NCI-H2196 (cell line): ENCODE data around the gene RFX1.
"Not testable (repeated sequence)": the region's sequence is repeated elsewhere in the genome, so short reads cannot be mapped to it uniquely, and the experiment has no call there.

Experiments used
- DNase-seq: peaks from one replicate; lab custom pipeline; 2025; ENCODE audit not compliant: unreplicated experiment; lab: John Stamatoyannopoulos, UW

The RFX1 gene

GRCh38 chr19:13979686-13980085 lies 26.4 kb downstream of the RFX1 start:
- DNase-seq, result no peak

GRCh38 chr19:13979244-13979615 lies 26.9 kb downstream of the RFX1 start:
- no peak for DNase-seq

GRCh38 chr19:13978351-13979243 lies 27.5 kb downstream of the RFX1 start:
- DNase-seq, result no peak

- no peak for DNase-seq
These were observed 28.3 kb downstream of the RFX1 start for GRCh38 chr19:13977803-13978202.

GRCh38 chr19:13976446-13976845 lies 29.7 kb downstream of the RFX1 start:
- DNase-seq, result no peak

GRCh38 chr19:13975870-13976269 lies 30.2 kb downstream of the RFX1 start:
- no peak for DNase-seq

- peak; percentile 93 for DNase-seq
These were observed 32.0 kb downstream of the RFX1 start for GRCh38 chr19:13974073-13974472.

GRCh38 chr19:13973479-13973878 lies 32.6 kb downstream of the RFX1 start:
- not testable (repeated sequence) for DNase-seq

GRCh38 chr19:13972368-13973155 lies 33.6 kb downstream of the RFX1 start:
- no peak for DNase-seq

- DNase-seq, result not testable (repeated sequence)
These were observed 34.3 kb downstream of the RFX1 start for GRCh38 chr19:13971868-13972267.

GRCh38 chr19:13969897-13970296 lies 36.2 kb downstream of the RFX1 start:
- no peak for DNase-seq

GRCh38 chr19:13968999-13969398 lies 37.1 kb downstream of the RFX1 start:
- no peak for DNase-seq

GRCh38 chr19:13968383-13968935 lies 37.7 kb downstream of the RFX1 start:
- no peak for DNase-seq

GRCh38 chr19:13967206-13967605 lies 38.9 kb downstream of the RFX1 start:
- not testable (repeated sequence) for DNase-seq

GRCh38 chr19:13966684-13967128 lies 39.4 kb downstream of the RFX1 start:
- DNase-seq, result no peak

GRCh38 chr19:13965926-13966683 lies 40.0 kb downstream of the RFX1 start:
- no peak for DNase-seq

GRCh38 chr19:13965377-13965896 lies 40.7 kb downstream of the RFX1 start:
- no peak for DNase-seq

GRCh38 chr19:13964776-13965175 lies 41.3 kb downstream of the RFX1 start:
- no peak for DNase-seq

GRCh38 chr19:13963603-13964105 lies 42.5 kb downstream of the RFX1 start:
- DNase-seq, result no peak
